Stimulated activated CD8-positive, alpha-beta memory T cell treated with anti-CD3 and anti-CD28 coated beads, Interleukin-15, amount 100 ng/mL, for 4 hours (primary cell): ENCODE results near the gene FARSB.
"Not testable (repeated sequence)": the region's sequence is repeated elsewhere in the genome, so short reads cannot be mapped to it uniquely, and the experiment has no call there.

Source experiments
- DNase-seq, 2 donors: peaks; one replicate each; pipeline ENCODE4 v3.0.0-alpha.2; 2020; ENCODE audit warnings: low read depth in 2 of 2

Gene FARSB

DNA sequence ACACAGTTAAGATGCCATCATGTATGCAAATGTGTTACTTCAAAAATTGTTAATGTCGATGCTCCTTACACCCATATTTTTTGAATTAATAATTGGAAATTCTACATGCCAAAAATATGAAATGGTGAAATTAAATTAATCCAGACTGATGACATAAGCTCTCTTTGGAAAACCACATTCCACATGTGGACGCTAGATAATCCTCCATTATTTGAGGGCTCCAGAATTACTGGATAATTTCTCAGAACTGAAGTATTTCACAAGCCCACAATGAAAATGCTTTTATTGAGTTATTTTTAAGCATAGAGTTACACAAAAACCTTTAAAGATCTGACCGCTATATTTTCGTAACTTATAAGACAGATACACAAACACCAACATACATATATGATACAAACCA lies 47.8 kb downstream of the FARSB start:
- DNase-seq = no peak

DNA sequence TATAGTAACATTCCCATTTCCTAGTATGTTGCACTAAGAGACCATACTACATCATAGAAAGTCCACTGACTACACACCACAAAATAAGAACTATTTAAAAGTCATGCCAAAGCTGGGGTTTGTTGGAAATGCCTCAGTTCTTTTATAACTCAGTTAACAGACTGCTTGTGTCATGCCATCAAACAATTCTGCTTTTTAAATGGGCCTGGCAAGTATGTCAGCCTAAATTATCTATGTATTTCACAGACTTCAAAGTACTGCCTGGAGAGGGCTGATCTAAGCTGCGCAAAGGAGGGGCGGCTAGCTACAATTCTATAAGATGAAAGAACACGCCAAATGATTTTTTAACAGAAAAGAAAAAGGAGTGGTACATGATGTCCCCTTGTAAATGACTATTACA lies 49.6 kb downstream of the FARSB start:
- DNase-seq = no peak

DNA sequence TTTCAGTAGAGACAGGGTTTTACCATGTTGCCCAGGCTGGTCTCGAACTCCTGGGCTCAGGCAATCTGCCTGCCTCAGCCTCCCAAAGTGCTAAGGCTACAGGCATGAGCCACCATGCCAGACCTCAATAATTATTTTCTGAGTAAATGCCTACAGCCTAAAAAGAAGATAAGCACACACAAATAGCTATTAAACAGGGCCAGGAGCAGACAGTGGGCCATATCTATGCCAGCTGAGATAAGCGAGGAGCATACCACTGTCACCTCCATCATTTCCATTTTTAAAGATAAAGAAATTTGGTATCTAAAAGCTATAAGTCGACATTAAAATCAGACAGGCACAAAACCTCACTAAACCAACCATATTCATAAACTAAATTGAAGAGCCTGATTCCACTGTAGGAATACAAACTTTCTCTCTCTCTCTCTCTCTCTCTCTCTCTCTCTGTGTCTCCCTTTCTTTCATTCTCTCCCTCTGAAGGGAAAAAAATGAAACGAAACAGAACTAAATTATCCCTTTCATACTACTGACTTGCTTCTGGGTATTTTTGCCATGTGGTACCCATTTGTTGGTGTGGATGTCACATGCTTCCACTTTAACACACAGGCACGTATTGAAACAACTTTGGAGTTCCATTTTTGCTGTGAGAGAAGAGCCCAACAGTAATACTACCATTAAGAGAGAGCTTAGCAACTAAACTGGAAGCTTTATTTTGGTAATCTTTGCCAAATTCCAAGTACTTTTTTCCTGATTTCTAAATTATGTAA lies 51.0 kb downstream of the FARSB start:
- no peak for DNase-seq

DNA sequence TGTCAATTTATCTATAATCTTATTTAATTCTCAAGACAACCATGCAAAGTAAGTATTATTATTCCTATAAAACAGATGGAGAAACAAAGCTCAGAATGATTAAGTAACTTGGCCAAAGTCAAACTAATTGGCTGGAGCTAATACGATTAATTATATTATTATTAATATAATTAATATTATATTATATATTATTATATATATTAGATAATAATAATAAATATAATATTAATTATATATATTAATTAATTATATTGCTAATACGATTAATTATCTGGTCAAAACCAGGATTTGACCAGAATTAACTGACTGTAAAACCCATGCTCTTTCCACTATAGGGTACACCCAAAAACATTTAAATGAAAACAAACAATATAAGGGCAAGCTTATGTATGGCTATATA lies 52.4 kb downstream of the FARSB start:
- DNase-seq = no peak

DNA sequence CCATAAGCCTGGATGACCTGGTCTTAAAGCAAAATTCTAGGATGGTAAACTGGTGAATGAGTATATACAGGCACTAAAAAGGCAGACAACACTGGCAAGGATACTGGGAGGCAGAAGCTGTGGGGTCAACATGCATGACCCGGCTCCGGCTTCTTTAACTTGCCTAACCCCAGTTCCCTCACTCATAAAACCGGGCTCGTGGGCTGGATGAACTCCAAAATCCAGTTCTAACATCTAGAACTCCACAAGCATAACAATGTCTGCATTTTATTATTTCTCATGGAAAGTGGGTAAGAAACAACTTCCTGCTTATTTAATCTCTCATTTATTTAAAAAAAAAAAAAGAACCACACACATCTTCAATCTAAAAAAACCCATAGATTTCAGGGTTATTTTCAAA lies 57.3 kb downstream of the FARSB start:
- no peak for DNase-seq

DNA sequence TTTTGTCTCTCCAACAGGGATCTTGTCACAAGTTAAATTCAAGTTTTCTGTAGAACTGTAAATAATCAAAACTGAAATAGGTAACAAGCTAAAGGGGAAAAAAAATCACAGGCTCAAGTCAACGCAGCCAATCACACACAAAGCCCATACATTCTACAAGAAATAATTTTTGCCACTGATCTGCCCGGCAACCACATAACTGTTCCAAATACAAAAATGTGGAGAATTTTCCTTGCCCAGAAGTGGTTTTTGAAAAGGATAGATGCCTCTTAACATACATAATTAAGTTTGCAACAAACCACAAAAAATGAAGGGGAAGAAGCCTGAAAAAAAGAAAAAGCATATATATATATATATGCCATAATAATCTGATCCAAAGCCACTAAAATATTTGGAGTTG lies 60.3 kb downstream of the FARSB start:
- no peak for DNase-seq

DNA sequence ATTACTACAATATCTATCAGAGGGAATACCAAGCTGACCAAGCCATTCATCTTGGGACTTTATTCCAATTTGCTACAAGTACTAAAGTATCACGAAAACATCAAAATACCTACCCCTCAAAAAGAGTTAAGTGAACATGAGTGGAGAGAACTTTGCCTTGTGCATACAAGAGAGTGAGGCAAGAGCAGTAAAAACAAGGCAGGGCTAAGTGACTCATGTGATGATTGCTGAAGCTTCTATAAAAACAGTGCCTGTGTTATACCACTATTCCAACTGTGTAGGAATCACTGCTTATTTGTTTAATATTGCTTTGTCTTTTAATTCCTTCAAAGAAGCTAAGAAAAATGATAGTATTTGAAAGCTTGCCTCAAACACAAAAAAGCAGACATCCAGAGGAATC lies 61.2 kb downstream of the FARSB start:
- no peak for DNase-seq

DNA sequence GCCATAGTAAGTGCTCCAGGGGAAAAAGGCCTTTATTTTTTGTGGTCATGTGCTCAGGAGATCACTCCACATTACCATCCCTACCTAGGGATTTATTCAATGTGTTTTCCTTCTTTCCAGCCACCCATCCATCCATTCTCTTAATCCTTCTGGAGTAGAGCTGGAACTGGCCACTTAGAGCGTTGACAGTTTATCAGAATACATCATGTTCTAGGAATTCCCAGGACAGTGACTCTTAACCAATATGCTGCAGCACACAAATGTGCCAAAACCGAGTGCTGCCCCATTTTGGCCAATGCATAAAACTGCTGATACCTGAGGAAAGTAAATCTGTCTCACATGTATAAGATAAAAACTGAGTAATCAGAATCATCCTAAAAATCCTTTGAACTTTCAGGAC lies 63.7 kb downstream of the FARSB start:
- no peak for DNase-seq

DNA sequence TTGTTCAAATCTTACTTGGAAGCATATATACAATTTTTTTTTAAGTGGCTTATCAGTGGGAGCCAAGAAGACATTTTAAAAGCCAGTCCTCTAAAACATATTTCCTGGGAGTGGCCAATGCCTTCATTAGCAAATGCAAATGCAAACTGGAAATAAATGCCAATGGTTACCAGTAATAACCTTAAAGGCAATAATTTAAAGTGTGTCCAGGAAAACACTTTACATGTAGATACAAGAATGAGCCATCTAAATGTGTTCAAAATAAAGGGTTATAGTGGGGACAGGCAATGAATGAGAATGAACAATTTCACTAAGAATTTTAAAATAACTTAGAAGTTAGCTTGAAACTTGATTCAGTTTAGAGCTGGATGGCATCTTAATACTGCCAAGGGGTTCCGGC lies 64.2 kb downstream of the FARSB start:
- no peak for DNase-seq

DNA sequence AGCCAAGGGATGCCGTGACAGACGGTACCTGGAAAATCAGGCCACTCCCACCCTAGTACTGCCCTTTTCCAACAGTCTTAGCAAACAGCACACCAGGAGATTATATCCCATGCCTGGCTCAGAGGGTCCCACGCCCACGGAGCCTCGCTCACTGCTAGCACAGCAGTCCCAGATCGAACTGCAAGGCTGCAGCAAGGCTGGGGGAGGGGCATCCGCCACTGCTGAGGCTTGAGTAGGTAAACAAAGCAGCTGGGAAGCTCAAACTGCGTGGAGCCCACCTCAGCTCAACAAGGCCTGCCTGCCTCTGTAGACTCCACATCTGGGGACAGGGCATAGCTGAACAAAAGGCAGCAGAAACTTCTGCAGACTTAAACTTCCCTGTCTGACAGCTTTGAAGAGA lies 71.3 kb downstream of the FARSB start:
- DNase-seq = not testable (repeated sequence)

DNA sequence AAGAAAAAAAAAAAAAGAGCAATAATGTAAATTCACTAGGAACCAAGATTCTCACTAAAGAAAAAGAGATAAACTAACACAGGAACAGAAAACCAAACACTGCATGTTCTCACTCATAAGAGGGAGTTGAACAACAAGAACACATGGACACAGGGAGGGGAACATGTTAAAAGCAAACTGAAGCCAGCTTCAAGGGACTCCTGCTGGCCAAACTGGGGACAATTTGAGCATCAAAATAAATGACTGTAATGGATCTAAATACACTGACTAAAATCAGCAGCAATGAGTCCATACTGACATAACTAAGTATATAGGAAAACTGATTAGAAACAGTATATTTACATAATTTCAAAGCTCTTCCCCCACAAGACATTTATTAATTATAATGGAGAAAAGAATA lies 73.0 kb downstream of the FARSB start:
- no peak for DNase-seq

DNA sequence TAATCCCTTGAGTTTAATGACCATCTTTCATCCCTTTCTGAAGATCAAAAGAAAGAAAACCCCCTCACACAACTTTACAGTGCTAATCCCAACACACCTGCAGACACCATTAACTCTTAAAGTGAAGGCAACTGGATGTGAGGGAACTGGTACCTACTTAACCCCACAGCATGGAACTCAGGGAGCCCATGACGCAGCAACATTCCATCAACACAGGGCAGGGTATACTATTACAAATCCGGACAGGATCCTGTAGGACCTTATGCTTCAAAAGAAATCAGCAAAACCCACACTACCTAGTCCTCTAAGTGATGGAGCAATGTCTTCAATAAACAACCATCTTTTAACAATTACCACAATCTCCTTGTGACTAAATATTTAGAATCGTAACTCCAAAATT lies 78.6 kb downstream of the FARSB start:
- DNase-seq = no peak

DNA sequence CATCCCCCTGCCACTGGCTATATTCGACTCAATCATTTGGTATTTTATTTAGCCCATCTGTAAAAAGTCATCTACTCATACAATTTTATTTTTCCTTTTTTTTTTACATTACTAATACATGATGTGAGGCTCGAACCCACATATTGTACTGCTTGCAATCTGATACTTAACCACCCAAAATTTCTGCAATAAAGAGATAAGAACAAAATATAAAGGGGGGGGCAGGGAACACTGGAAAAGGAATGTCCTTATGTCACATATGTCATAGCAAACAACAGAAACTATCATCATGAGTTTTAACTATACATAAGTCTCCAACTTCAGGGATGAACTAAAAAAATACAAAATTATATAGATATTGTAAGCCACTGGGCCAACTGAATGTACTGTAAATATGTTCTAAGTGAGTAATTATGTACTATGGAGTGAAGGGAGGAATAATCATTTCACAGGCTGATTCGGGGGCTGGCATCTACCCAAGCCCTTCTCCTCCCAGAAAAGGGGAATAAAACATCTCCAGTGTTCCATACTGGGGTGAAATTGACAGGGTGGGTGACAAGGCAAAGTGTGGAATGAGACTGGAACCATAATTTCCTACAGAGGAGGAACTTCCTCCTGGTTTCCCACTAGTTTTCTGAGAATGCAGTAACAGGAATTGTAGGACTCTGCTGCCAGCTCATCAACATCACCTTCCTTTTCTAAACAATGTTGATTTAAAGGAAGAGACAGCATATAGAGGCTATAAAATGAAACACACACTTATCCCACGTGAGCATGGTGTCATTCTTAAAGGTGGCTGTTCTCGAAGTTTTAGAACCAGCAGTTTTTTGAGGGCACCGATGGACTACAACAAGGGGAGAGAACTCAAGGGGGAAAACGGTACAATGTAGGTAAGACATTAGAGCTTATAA lies 79.5 kb downstream of the FARSB start:
- DNase-seq = no peak

DNA sequence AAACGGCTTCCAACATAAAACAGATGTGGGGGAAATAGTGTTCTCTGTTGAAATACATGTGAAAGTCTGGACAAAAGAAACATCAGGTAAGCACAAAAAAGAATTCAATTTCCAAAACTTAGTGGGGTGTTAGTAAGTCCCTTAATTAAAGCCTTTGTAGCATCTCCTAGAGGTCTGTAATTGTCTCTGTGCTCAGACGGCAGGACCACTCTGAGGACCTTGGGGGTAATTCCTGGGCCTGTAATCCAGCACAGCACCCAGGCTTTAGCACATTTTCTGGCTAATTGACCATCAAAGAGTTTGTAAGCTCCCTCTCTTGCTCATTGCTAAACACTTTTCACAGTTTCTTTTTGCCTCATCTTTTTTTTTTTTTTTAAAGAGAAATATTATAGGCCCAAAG lies 80.3 kb downstream of the FARSB start:
- DNase-seq = no peak

DNA sequence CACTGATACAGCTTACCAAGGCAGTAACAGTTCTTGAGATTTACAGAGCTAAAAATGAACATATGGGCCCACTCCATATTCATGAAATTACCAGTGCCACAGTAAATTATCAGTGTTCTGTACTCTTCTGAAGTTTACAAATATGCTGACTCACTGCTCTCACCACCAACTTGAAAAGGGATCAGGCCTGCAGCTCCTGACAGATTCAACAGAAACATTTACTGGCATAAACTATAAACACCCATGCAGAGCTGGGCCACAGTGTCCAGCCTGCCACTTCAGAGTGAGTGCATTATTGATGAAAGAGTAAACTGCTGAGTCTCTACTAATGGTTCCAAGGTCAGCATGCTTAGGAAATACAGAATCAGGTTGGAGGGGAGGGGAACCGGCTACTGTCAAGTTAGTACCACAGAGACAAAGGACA lies 83.1 kb downstream of the FARSB start:
- no peak for DNase-seq

DNA sequence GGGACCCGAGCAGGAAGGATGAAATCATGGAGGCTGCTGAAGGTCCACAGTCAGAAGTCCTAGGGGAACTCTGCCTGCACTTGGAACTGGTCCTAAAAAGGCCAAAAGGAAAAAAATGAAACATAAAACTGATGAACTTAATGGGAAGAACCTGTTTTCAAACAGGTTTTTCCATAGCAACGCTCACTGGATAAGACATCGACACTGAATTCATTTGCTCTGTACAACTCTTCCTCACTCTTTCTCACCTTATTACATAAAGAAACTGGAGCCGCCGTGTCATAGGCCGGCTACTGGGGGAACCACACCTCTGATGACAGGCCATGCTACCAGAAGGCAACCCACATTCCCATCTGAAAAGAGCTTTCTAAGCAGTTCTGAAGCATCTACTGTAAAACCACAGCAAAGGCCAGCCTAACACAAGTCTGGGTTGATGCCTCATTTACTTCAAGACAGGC lies 83.6 kb downstream of the FARSB start:
- DNase-seq = no peak

DNA sequence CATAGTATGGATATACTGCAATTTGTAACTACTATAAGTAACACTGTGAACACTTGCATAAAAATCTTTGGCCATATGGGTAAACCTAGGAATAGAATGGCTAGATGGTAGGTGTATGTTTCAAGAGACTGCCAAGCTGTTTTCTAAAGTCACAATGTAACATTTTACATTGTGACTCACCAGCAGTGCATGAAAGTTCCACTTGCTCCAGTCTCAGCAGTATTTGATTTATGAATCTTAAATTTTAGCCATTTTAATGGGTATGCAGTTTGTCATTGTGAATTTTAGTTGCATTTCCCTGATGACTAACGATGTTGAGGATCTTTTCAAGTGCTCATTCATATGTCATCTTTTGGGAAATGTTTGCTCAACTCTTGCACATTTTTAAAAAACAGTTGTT lies 86.1 kb downstream of the FARSB start:
- no peak for DNase-seq

DNA sequence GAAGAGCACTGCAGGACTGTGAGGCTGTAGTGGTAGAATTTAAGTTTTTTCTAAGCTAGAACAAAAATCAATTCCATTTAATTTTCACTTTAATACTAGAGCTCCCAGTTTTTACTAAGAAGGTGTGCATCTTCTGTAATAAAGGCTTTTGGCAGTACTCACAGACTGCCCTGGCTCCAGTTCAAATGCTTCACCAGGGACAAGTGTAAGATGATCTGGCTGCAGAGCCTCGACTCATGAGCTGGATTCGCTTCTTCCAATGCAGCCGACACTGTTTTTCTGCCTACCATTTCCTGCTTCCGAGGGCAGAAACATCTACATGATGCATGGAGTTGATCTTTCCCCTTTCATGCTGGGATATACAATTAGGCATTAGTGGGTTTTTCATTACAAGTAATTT lies 87.0 kb downstream of the FARSB start:
- no peak for DNase-seq

DNA sequence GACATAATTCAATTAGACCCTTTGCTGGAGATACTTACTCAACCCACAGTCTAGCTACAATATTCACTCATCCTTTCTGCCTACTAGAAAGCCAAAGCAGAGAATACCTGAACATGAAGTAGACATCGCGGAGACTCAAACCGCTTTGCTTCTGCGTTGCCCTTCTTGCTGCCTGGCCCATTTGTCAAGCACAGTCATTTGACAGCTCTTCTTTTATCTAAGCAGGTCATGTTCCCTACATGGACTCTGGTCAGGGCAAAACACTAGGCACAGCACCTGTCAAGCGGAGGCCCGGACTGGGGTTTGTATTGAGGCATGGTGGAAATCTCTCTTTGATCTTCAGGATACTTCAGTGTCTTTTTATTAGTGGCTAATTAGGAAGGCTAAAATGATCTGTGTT lies 89.7 kb downstream of the FARSB start:
- DNase-seq = no peak

DNA sequence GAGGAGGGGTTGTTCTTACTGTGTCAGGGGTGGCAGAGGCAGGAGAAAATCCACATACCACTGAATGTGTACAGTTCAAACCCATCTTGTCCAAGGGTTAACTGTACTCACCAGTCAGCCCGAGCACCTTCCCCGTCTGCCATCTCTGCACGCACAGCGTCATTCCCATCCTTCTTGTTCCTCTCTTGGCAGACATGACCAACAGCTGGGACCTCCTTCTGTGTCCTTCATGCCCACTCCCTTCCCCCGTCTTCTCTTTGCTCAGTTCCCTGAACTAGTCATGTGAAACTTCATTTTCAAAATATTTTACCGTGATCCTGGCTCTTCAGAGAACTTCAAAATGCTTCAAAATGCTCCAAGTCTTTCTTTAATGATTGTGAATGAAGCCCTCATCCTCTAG lies 92.0 kb downstream of the FARSB start:
- no peak for DNase-seq

DNA sequence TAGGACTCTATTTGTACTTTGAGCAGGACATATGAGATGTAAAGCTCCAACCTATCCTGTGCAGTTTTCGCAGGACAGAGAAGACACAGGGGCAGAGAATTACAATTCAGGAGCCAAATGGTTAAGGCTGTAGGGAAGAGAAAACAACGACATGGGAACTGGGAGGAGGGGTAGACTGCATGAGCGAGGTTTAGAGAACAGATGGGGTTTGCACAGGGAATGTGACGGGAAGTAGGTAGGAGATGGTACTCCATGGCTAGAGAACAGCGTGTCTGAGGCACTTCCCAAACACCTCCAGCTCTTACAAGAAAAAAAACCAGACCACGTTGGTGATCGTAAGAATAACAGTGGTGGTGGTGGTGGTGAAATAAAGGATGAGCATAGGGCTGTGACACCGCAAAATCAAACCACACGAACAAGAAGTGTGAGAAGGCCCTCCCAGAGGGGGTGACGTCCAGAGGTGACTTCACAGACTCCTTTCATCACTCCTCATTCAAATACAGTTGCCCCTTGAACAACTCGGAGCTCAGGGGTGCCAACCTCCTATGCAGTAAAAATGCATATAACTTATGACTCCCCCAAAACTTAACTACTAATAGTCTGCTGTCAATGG lies 92.7 kb downstream of the FARSB start:
- no peak for DNase-seq

DNA sequence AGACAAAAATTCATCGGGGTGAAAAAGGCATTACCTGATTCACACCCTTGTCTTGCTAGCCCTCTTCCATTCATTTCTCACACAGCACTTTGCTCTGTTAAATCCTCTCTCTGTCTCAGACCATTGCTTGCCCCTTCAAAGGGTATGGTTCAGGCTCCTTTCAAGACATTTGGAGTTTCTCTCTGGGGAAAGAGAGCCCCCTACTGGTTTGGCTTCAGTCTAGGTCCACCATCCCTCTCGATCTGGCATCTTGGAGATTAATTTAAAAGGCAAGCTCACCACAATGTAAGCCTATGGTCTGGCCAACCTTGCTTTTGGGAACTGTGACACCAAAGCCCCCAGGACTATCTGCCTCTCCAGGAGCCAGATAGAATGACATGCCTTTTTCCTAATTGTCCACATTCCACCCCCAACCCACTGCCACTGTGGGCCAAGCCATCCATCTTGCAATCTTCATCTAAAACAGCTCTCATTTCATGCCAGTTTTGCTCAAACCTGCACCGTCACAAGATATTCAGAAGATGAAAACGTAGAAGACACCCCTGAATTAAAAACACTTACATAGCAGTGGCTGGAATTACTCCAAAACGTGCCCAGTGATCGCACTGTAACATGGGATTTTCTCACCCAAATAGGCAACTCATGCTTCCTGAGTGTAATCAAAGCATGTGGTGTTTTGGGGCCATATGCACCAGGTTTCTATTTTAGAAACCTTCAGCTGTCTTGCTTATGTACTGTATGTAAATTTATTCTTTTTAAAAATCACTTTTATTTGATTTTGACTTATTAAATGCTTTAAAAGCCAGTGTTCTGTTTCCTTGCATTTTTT lies 93.9 kb downstream of the FARSB start:
- no peak for DNase-seq
